B cell (primary cell): Measurements from ENCODE around the gene FOXN3.

Experiments
- CTCF ChIP-seq: fragments of 200-600 bp; IDR thresholded peaks from one replicate; pipeline ENCODE4 v1.8.0; 2022; ENCODE audit warnings: antibody characterized with exemption, mild to moderate bottlenecking
- EZH2 ChIP-seq: IDR thresholded peaks from 2 replicates; pipeline ENCODE4 v1.6.1; 2012; ENCODE audit warnings: borderline replicate concordance, low read depth, mild to moderate bottlenecking, moderate library complexity, low read length; ENCODE audit not compliant: insufficient read depth, poor library complexity, severe bottlenecking

- TF ChIP-seq EZH2 (no peak), CTCF (no peak)
Measured at GRCh38 chr14:89422952-89423345, 5.9 kb upstream of the FOXN3 start.
